Transverse colon (tissue), 4 donors: ENCODE results near the gene ATE1. TPM values are rescaled to one million over a fixed set of nuclear protein-coding genes. Genes with fewer than 3 reads are reported as not detected.

Source experiments
- DNase-seq: peaks from one replicate; pipeline ENCODE4 v3.0.0-alpha.2; 2019
- H3K27ac ChIP-seq, 4 donors: fragments of 200-600 bp; sonication (generic); 2 replicates each; pipeline ENCODE4 v1.5.1; 2016 to 2018; ENCODE audit warnings: inconsistent platforms in 4 of 4
- H3K27me3 ChIP-seq: fragments of 200-600 bp; sonication (generic); 2 replicates; pipeline ENCODE4 v1.5.1; 2017; ENCODE audit warnings: inconsistent platforms
- H3K36me3 ChIP-seq, 4 donors: fragments of 200-600 bp; sonication (generic); 2 replicates each; pipeline ENCODE4 v1.5.1; 2017 to 2019; ENCODE audit warnings: inconsistent platforms in 4 of 4
- H3K4me1 ChIP-seq, 4 donors: fragments of 200-600 bp; sonication (generic); 2 replicates each; pipeline ENCODE4 v1.5.1; 2017 to 2020; ENCODE audit warnings: inconsistent platforms in 4 of 4
- H3K4me3 ChIP-seq, 4 donors: fragments of 200-600 bp; sonication (generic); 1 replicate in 1 of 4; 2 replicates in 3 of 4; pipeline versions ENCODE4 v1.5.1 to v1.6.1; 2017 to 2019; ENCODE audit warnings: inconsistent platforms in 4 of 4
- H3K9me3 ChIP-seq, 2 donors: fragments of 200-600 bp; sonication (generic); 2 replicates each; pipeline ENCODE4 v1.5.1; 2017 to 2019; ENCODE audit warnings: inconsistent platforms in 2 of 2
- EP300 ChIP-seq: sonication (generic); formaldehyde crosslinking; IDR thresholded peaks from one replicate; pipeline ENCODE4 v1.6.1; 2017; ENCODE audit warnings: antibody characterized with exemption, low read depth
- POLR2A ChIP-seq: fragments of 450-650 bp; IDR thresholded peaks from one replicate; pipeline ENCODE4 v1.6.1; 2016; ENCODE audit warnings: antibody characterized with exemption, mild to moderate bottlenecking, moderate library complexity
- POLR2AphosphoS5 ChIP-seq, 3 donors: sonication (generic); formaldehyde crosslinking; IDR thresholded peaks; one replicate each; pipeline ENCODE4 v1.6.1; 2016; ENCODE audit warnings: antibody characterized with exemption in 3 of 3
- WGBS, 2 donors: methylation state at CpG; one replicate each; pipeline ENCODE4 v1.1.5; 2018; ENCODE audit warnings: low coverage in 1 of 2; 5-methylcytosine and 5-hydroxymethylcytosine counted together
- in situ Hi-C, 4 donors: fragments of 200-750 bp; cut with MboI; loops; one replicate each; pipeline versions ENCODE4 v1.15.0 to v1.15.1; 2017; ENCODE audit warnings: low sequenced_read_pairs in 3 of 4, low pct_ligation_motif_present in 1 of 4, low pct_unique_long_range_greater_than_20kb in 1 of 4
- intact Hi-C: fragments of 100-400 bp; cut with DNase I; formaldehyde crosslinking; loops from one replicate; pipeline ENCODE4 v1.15.1; 2023; ENCODE audit warnings: low total_unique reads
- total RNA-seq, 4 donors: library from RNA; depleted of rRNA; stranded (reverse); fragments of >200 nt; gene quantifications; one replicate each; pipeline ENCODE4 v1.1.0, GENCODE V29; 2016
- TF ChIP-seq, protein P1 (sequence below), 5 experiments: fragments of 200-600 bp in 3 of 5; fragments of 450-650 bp in 2 of 5; sonication (generic) in 3 of 5; IDR thresholded peaks; 1 replicate in 2 of 5; 2 replicates in 3 of 5; pipeline ENCODE4 v1.5.1; 2016 to 2017; ENCODE audit warnings: antibody characterized with exemption in 5 of 5, inconsistent platforms in 3 of 5, mild to moderate bottlenecking in 2 of 5, moderate library complexity in 1 of 5

Gene ATE1
- total RNA-seq, 4 donors from 2014 or later, result 25.3 to 1,446 (median 31.4) TPM

DNA sequence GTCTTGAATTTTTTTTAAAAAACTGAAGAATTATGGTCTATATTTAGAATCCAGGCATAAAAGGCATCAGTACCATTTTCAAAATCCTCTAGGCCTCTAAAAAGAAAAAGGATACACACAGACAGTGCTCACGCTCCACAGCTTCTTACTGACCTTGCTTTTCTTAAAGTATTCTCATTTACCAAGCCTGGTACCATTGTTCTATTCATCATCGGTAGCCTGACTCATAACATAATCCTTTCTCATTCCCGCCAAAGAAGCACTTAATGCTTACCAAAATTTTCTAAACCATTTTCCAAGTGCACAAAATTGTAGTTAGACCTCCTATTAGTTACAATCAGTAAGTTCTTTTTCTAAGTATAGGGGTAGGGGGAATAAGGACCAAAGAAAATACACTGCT lies 54.6 kb downstream of the ATE1 start:
- Histone ChIP-seq H3K36me3 (peaks cover 0 to 15% (median 5%) of the 10 kb centered on the region in 4 donors), H3K4me3 (no peak overlapping the region), H3K27me3 (no peaks in the 10 kb centered on the region), H3K27ac (no peak overlapping the region), H3K4me1 (no peaks in the 10 kb centered on the region), H3K9me3 (no peaks in the 10 kb centered on the region)
- in situ Hi-C loops (no loop called here), intact Hi-C loops (no loop called here)
- TF ChIP-seq, protein P1, sequence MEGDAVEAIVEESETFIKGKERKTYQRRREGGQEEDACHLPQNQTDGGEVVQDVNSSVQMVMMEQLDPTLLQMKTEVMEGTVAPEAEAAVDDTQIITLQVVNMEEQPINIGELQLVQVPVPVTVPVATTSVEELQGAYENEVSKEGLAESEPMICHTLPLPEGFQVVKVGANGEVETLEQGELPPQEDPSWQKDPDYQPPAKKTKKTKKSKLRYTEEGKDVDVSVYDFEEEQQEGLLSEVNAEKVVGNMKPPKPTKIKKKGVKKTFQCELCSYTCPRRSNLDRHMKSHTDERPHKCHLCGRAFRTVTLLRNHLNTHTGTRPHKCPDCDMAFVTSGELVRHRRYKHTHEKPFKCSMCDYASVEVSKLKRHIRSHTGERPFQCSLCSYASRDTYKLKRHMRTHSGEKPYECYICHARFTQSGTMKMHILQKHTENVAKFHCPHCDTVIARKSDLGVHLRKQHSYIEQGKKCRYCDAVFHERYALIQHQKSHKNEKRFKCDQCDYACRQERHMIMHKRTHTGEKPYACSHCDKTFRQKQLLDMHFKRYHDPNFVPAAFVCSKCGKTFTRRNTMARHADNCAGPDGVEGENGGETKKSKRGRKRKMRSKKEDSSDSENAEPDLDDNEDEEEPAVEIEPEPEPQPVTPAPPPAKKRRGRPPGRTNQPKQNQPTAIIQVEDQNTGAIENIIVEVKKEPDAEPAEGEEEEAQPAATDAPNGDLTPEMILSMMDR (IDR thresholded peaks at IDR 0.05), result no peak
- TF ChIP-seq EP300, result no peak
- no peak for TF ChIP-seq POLR2A
- TF ChIP-seq POLR2AphosphoS5 (IDR thresholded peaks at IDR 0.05), result no peak
- DNase-seq, result no peak
- WGBS, 2 donors, result 88 to 100% methylated on average over 3 of the region's 3 CpGs

DNA sequence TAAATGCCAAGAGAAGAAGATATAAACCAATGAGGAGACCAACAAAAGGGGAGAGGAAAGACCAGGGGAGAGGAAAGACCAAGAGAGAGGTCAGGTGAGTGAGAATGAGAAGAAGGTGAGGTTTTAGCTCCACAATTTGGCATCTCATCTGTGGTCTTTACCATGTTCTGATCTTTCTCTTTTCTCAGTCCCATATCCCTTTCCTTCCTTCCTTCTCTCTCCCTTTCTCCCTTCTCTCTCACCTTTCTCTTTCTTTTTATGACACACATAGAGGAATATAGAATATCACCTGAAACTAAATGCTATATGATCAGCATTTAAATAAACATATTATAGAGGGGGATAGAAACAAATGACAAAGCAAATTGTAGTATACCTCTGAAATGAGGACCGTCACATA lies 57.4 kb downstream of the ATE1 start:
- DNase-seq, result no peak
- Histone ChIP-seq H3K4me1 (no peaks in the 10 kb centered on the region), H3K9me3 (no peaks in the 10 kb centered on the region), H3K27me3 (no peaks in the 10 kb centered on the region), H3K36me3 (peaks cover 0 to 22% (median 5%) of the 10 kb centered on the region in 4 donors), H3K4me3 (no peak overlapping the region), H3K27ac (no peak overlapping the region)
- in situ Hi-C loops, result no loop called here
- WGBS, 2 donors, result 92 to 94% methylated on average over 1 of the region's 1 CpG
- TF ChIP-seq POLR2A (no peak), POLR2AphosphoS5 (IDR thresholded peaks at IDR 0.05) (no peak)
- TF ChIP-seq, protein P1 (IDR thresholded peaks at IDR 0.05), result no peak
- intact Hi-C loops, result no loop called here

DNA sequence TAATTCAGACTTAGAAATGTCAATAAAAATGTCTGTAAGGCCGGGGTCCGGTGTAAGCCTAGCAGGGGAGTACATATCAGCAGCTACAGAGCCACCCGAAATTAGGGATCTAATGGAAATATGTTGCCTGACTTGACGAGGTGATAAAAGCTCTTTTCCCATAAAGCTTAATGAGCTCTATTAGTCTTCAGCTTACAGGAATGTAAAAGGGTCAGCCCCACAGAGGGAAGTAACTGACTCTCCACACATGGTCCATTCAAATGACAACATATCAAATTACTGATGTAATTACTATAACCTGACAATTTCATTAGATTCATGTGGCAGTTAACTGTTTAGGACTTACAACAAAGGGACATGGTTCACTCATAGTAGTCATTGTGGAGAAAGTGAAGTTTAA lies 62.3 kb downstream of the ATE1 start:
- TF ChIP-seq EP300, result no peak
- no peak for TF ChIP-seq POLR2AphosphoS5 (IDR thresholded peaks at IDR 0.05)
- TF ChIP-seq POLR2A, result no peak
- TF ChIP-seq, protein P1 (IDR thresholded peaks at IDR 0.05), result no peak
- no peak overlapping the region for H3K27ac ChIP-seq
- intact Hi-C loops, result no loop called here
- 90 to 91% methylated on average over 4 of the region's 4 CpGs for WGBS, 2 donors
- peaks cover 0 to 22% (median 5%) of the 10 kb centered on the region in 4 donors for H3K36me3 ChIP-seq
- no peak for DNase-seq
- in situ Hi-C loops, result no loop called here
- H3K9me3 ChIP-seq, result no peaks in the 10 kb centered on the region
- no peaks in the 10 kb centered on the region for H3K27me3 ChIP-seq
- H3K4me3 ChIP-seq, result no peak overlapping the region
- H3K4me1 ChIP-seq, result no peaks in the 10 kb centered on the region

DNA sequence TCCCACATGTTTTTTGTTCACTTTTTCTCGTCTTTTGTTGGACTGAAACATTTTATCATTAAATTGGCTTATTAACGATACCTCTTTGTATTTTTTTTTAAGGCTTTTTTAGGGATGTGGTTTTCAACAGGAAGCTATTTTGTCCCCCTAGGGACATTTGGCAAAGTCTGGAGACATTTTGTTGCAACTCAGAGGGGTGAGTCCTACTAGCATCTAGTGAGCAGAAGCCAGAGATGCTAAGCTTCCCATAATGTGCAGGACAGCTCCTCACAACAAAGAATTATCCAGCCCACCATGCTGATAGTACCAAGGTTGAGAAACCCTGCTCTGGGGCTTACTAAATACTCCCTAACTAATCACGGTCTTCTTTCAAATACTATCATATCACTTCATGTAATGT lies 63.2 kb downstream of the ATE1 start:
- in situ Hi-C loops, result no loop called here
- no peaks in the 10 kb centered on the region for H3K27me3 ChIP-seq
- intact Hi-C loops, result no loop called here
- H3K4me3 ChIP-seq, result no peak overlapping the region
- H3K27ac ChIP-seq, result no peak overlapping the region
- no peak for TF ChIP-seq EP300
- TF ChIP-seq POLR2AphosphoS5 (IDR thresholded peaks at IDR 0.05), result no peak
- TF ChIP-seq POLR2A, result no peak
- TF ChIP-seq, protein P1 (IDR thresholded peaks at IDR 0.05), result no peak
- no peaks in the 10 kb centered on the region for H3K9me3 ChIP-seq
- peaks cover 0 to 18% (median 3%) of the 10 kb centered on the region in 4 donors for H3K36me3 ChIP-seq
- WGBS, 2 donors, result 82 to 93% methylated on average over 3 of the region's 3 CpGs
- DNase-seq, result no peak
- no peaks in the 10 kb centered on the region for H3K4me1 ChIP-seq
